Retina (tissue), 1 donor: ENCODE measurements around the gene PSMA1.
"Not testable (repeated sequence)": the region's sequence is repeated elsewhere in the genome, so short reads cannot be mapped to it uniquely, and the experiment has no call there.

ENCODE experiments used
- DNase-seq: peaks from one replicate; pipeline ENCODE4 v3.0.0-alpha.2; 2016

The PSMA1 gene

GRCh38 chr11:14519917-14520746 is at the start of gene PSMA1:
PSMA1 (minus strand) TSS chr11:14520386; CDS start chr11:14520299, 87 bp downstream.
- DNase-seq: peak; percentile 95

DNA sequence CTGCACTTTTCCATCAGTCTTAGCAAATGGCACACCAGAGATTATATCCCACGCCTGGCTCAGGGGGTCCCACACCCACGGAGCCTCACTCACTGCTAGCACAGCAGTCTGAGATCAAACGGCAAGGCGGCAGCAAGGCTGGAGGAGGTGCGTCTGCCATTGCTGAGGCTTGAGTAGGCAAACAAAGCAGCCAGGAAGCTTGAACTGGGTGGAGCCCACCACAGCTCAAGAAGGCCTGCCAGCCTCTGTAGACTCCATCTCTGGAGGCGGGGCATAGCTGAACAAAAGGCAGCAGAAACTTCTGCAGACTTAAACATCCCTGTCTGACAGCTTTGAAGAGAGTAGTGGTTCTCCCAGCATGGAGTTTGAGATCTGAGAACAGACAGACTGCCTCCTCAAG is 49.3 kb upstream of the PSMA1 start:
- DNase-seq: not testable (repeated sequence)

DNA sequence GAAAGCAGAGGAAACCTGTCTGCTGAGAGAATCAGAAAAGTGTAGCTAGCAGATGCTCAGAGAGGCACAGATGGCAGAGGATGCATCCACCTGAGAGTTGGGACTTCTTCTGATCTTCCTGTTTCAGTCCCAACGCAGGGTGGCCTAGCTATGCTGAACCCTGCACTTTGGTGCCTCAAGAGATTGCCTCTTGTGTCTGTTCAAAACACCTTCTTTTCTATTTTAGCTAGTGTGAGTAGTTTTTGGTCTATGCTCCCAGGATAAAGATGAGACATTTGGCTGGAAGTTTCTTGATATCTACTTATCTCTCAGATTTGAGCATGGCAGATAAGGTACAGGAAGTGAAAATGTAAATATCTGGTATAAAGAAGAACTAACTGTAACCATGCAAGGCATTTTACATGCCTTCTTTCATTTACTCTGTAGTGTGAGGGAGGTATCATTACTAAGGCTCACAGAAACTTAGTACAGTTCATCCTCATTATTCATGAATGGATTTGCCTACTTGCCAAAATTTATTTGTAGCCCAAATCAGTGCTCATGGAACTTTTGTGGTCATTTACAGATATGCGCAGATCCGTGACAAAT is 47.0 kb upstream of the PSMA1 start:
- no peak for DNase-seq

GRCh38 chr11:14566331-14567063 is 46.3 kb upstream of the PSMA1 start:
- no peak for DNase-seq

DNA sequence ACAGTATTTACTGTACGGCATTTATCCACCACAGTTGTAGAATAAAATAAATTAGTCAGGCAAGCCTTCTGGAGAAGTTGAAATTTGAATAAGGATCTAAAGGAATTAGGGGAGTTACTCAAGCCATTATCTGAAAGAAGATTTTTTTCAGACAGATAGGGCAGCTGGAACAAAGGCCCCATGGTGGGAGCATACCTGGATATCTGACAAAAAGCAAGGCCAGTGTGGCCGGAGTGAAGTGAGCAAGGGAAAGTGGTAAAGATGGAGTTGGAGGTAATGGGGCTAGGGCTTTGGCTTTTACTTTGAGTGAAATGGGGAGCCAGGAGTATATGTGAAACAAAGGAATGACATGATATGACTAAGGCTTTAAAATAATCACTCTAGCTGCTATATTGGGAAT is 45.7 kb upstream of the PSMA1 start:
- DNase-seq: no peak

GRCh38 chr11:14555818-14556217 is 35.6 kb upstream of the PSMA1 start:
- DNase-seq: no peak

DNA sequence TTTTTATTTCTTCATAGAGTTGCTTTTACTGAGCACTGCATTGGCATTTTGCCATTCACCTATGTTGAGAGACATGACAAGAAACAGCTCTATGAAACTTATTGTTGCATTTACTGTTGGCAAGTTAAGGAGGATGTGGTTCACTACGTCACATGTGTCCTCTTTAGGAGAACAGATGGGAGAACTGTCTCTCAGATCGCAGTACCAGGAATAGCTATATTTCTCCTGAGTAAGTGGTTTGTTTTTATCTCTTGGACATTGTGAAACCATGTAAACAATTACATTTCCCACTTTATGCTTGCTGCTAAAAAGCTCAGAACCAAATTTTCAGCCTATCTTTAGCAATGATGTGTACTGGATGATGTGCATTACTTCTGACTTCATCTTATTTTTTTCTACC is 34.8 kb upstream of the PSMA1 start:
- DNase-seq: no peak

- no peak for DNase-seq
Measured at GRCh38 chr11:14552089-14552488, 31.9 kb upstream of the PSMA1 start.

GRCh38 chr11:14551380-14551779 is 31.2 kb upstream of the PSMA1 start:
- no peak for DNase-seq

GRCh38 chr11:14549891-14550290 is 29.7 kb upstream of the PSMA1 start:
- no peak for DNase-seq

DNA sequence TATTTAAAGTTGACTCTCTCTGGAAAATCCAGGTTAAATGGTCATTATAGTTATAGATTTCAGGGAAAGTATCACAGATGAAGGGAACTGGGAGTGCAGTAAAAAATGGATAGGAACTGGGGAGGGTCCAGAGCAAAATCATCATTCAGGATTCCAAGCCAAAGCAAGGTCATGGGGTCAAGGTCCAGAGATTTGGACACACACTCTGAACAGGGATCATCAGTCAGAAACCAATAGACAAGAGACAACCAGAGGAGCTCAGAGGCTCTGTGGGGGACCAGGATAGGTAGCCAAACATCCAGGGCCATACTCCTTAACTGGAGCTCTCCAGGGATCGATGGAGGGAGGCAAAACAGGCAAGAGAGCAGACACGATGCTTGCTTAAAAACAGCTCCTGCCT is 27.3 kb upstream of the PSMA1 start:
- DNase-seq: no peak

- DNase-seq: no peak
Measured at GRCh38 chr11:14546672-14547071, 26.5 kb upstream of the PSMA1 start.

DNA sequence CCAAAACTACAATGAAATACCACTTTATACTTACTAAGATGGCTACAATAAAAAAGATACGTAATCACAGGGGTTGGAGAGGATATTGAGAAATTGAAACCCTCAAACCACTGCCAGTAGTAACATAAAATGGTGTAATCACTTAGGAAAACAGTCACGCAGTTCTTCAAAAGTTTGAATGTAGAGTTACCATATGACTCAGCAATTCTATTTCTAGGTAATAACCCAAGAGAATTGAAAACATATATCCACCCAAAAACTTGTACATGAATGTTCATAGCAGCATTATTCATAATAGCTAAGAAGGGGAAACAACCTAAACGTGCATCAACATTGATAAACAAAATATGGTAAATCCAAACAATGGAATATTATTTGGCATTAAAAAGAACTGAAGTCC is 24.4 kb upstream of the PSMA1 start:
- no peak for DNase-seq

- no peak for DNase-seq
Measured at GRCh38 chr11:14543260-14543659, 23.1 kb upstream of the PSMA1 start.

DNA sequence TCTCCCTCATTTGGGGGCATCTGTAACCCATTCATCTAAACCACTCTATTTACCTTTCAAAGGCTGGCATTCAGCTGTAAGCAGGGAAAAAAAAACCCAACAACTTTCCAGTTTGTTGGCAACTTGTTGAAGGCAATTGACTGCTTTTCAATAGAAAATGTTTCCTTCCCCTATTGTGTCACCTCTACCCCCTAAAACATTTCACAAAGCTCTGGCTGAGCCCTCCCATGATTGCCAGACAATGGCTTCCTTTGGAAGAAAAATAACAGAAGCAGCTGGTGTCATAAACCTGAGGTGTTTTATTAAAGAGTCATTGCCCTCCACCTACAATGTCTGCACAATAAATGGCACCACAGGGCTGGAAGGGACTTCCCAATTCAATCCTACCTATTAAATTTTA is 22.1 kb upstream of the PSMA1 start:
- no peak for DNase-seq

- no peak for DNase-seq
Measured at GRCh38 chr11:14541192-14541947, 21.2 kb upstream of the PSMA1 start.

DNA sequence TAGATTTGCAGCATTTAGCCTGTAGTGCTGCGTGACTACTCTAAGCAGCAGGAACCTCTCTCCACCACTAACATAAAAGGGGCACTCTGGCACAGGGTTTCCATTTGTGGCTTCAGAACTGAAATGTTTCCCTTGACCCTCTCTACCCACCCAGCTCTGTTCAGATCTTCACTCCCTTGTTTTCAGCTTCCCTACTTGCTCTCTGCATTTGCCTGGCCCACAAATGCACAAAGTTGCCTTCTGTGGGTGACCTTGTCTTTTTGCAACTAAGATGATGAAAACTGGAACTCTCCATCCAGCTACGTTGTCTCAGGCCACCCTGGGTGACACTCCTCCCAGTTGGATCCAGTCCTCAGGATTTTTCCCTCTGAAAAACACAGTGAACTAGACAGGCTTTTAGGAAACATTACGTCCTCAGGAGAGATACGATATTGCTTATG is 19.8 kb upstream of the PSMA1 start:
- DNase-seq: peak; percentile 36

DNA sequence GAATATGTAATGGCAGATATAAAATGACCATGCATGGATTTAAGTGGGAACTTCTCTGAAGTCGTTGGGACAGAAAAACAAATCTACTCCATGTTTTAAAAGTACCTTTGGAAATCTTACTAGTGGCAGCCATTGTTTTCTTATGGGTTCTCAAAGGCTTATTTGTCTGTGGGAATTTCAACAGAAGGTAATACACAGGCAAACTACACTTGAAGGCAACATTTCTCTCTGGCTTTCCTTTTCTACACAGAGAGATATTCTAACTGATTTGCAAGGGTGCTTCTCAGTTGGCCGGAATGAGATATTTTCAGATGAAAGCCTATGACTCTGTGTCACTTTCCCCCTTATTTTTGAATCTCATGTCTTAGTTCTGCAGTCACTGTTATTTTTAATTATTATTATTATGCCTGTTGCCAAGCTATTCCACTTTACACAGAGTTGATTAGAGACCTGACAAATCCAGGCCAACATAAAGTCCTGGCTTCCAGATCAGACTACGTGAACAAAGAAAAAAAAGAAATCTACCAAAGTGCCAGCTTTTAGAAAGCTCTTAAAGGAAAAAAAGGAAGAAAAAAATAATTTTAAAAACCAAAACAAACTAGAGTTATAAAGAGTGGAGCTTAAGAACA is 18.9 kb upstream of the PSMA1 start:
- DNase-seq: no peak

DNA sequence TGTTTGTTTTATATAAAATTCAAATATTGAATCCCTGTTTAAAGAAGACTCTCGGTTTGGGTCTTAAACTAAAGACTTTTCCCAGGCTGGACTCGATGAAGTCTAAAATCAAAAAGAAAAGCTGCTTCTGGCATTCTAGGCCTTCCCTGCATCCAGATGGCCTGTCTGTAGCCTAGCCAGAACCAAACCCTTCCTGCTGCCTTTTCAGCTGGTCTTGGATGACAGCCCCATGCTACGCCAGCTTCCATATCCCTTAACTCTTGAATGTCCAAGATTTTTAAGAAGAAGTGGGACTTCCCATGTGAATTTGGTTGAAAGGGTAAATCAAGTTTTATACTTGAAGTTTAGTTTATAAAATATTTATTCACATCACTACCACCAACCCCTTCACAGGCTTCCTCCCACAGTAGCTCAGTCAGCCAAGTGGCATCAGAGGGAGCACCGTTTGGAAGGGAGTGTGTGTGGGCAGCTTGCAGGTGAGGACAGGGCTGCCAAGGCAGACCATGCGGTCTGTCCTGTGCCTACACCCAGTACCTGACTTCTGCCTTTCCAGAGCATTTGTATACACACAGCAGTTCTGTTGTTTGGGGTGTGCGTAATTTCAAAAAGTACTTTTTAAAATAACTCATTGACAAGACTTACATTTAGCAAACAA is 18.2 kb upstream of the PSMA1 start:
- DNase-seq: no peak

GRCh38 chr11:14537134-14537599 is 17.0 kb upstream of the PSMA1 start:
- DNase-seq: peak; percentile 21

- not testable (repeated sequence) for DNase-seq
Measured at GRCh38 chr11:14535166-14535565, 15.0 kb upstream of the PSMA1 start.

DNA sequence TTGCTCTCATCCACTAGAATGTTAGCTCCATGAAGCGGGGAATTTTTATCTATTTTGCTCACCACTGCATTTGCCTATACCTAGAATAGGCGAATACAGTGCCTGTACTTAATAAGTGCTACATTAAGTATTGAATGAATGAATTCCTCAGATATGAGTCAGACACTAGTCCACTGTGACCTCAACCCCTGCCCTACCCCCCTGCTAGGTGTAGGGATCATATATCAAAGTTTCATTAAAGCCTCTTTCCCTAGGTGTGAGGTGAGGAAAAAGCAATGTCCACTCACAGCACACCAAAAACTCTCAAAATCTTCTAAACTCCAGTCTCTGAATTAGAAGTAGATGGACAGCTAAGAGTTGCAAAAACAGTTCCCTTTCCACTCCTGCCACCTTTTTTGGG is 9.8 kb upstream of the PSMA1 start:
- no peak for DNase-seq
